GM10266 (cell line): Measurements from ENCODE around the gene TNS2.

ENCODE experiments used
- DNase-seq: peaks from one replicate; pipeline ENCODE4 v3.0.0; 2012; ENCODE audit errors: extremely low spot score
- CTCF ChIP-seq: IDR thresholded peaks from 2 replicates; pipeline ENCODE4 v1.5.1; 2012; ENCODE audit warnings: mild to moderate bottlenecking, low read depth; ENCODE audit not compliant: control insufficient read depth, insufficient read depth; ENCODE audit errors: missing control alignments

Gene TNS2

GRCh38 chr12:53051881-53052412, 2.1 kb downstream of the TNS2 start:
- no peak for DNase-seq
- no peak for TF ChIP-seq CTCF

DNA sequence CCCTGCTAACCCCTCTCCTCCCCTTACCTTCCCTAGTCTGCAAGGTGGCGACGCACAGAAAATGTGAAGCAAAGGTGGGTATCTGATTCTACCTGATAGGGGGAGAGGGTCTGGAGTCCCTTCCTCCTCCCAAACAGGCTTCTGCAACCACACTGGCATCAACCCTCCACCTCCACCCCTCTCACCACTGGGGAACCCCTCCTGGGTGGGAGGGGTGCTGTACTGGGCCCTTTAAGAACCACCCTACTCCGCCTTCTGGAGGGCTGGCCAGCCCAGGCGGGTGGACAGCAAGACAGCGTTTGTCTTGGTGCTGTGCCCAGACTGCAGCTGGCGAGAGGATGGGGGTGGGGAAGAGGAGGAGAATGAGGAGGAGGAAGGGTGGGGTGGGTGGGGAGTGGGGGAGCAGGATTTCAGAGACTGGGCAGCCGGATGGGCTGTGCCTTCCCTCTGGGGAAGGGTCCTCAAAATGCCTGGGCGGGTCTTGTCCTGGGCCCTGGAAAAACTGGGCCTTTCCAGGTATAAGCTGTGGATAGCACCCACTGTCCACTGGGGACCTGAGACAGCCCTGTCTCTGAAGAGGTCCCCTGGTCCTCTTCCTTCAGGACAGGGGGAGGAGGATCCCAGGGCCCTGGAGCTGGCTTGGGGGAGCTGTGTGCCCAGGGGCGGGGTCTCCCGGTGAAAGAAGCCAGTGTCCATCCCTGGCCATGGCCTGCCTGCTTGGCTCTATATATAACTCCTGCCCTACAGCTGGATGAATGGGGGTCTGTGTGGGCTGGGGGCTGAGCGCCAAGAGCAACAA, 2.8 kb downstream of the TNS2 start:
- TF ChIP-seq CTCF = no peak
- no peak for DNase-seq

- no peak for DNase-seq
Observed at GRCh38 chr12:53053218-53054111, 3.6 kb downstream of the TNS2 start.

DNA sequence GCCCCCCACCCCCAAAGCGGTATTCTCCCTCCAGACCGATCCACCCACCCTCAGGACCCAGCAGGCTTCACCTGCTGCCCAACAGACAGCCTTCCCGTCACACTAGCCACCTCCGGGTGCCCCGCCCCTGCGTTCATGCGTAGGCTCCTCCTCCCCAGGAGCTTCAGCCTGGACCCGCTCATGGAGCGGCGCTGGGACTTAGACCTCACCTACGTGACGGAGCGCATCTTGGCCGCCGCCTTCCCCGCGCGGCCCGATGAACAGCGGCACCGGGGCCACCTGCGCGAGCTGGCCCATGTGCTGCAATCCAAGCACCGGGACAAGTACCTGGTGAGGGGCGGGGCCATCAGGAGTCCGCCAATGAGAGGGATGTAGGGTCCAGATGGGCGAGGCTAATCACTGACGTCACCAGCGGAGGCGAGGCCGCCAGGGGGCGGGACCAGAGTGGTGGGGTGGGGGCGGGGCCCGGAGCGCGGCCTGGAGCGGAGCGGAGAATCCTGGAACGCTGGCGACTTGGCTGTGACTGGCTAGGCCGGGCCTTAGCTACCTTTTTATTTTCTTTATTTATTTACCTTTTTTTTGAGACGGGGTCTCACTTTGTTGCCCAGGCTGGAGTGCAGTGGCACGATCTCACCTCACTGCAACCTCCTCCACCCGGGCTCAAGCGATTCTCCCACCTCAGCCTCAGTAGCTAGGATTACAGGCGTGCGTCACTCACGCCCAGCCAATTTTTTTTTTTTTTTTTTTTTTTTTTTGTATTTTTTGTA, 4.4 kb downstream of the TNS2 start:
- DNase-seq = peak; percentile 94

More at GRCh38 chr12:53053218-53054111, 3.6 kb downstream of the TNS2 start:
- peak; percentile 76 for TF ChIP-seq CTCF

GRCh38 chr12:53055471-53056266, 5.8 kb downstream of the TNS2 start:
- no peak for DNase-seq
- no peak for TF ChIP-seq CTCF

More for the DNA sequence above, 4.4 kb downstream of the TNS2 start:
- TF ChIP-seq CTCF = no peak

- TF ChIP-seq CTCF = no peak
- DNase-seq = no peak
Observed at GRCh38 chr12:53056296-53056695, 6.4 kb downstream of the TNS2 start.
